Measurements from ENCODE around the gene CMC2.

The CMC2 gene

DNA sequence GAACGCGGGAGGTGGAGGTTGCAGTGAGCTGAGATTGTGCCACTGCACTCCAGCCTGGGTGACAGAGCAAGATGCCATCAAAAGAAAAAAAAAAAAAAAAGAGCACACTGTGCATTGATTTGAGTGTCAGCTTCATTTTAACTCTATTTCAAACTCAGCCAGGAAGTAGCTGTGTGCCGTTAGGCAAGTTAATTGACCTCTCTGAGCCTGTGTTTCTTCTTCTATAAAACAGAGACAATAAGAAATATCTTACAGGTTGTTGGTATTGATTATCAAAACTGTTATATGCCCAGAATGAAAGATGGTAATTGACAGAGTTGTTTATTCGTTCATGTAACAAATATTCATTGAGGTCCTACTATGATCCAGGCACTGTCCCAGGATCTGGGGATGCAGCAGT lies 83.3 kb downstream of the CMC2 start:
- DNase-seq: no peak
